SU-DHL-6 (cell line): Measurements from ENCODE around the gene RNF220.

ENCODE experiments used
- H2AFZ ChIP-seq: fragments of 200-600 bp; sonication (generic); 2 replicates; pipeline ENCODE4 v1.6.1; 2014; ENCODE audit warnings: low read depth, mild to moderate bottlenecking, moderate library complexity, mixed read lengths, antibody characterized with exemption, low read length; ENCODE audit not compliant: severe bottlenecking
- H3F3A ChIP-seq: fragments of 200-600 bp; shearing (Covaris generic); 2 replicates; pipeline ENCODE4 v1.6.0; 2016; ENCODE audit warnings: antibody characterized with exemption, mild to moderate bottlenecking; ENCODE audit not compliant: insufficient read depth
- H3K27ac ChIP-seq: fragments of 200-600 bp; sonication (generic); 2 replicates; pipeline ENCODE4 v1.5.1; 2016; ENCODE audit warnings: low read depth, mild to moderate bottlenecking, low read length, moderate library complexity, mixed read lengths
- H3K27me3 ChIP-seq: fragments of 200-600 bp; sonication (generic), shearing (Covaris generic); 2 replicates; pipeline ENCODE4 v1.6.0; 2014; ENCODE audit warnings: mild to moderate bottlenecking, low read length
- H3K36me3 ChIP-seq: fragments of 200-600 bp; sonication (generic); 2 replicates; pipeline ENCODE4 v1.6.1; 2014; ENCODE audit warnings: mild to moderate bottlenecking, low read length, mixed read lengths
- H3K4me2 ChIP-seq: fragments of 300-600, 200-600 bp; shearing (Covaris generic), sonication (generic); 2 replicates; pipeline ENCODE4 v1.6.0; 2014; ENCODE audit warnings: low read length, low read depth, mild to moderate bottlenecking; ENCODE audit not compliant: poor library complexity, severe bottlenecking
- H3K4me3 ChIP-seq: fragments of 200-600 bp; sonication (generic); 2 replicates; pipeline ENCODE4 v1.5.1; 2014; ENCODE audit warnings: antibody characterized with exemption, low read length, mild to moderate bottlenecking, mixed read lengths; ENCODE audit not compliant: insufficient read depth, poor library complexity, severe bottlenecking
- H3K79me2 ChIP-seq: fragments of 200-600 bp; sonication (generic); 2 replicates; pipeline ENCODE4 v1.6.1; 2014; ENCODE audit warnings: mild to moderate bottlenecking, low read length, moderate library complexity; ENCODE audit not compliant: insufficient read depth
- H3K9ac ChIP-seq: fragments of 200-600 bp; sonication (generic); 2 replicates; pipeline ENCODE4 v1.7.0; 2014; ENCODE audit warnings: mild to moderate bottlenecking, low read length
- H3K9me2 ChIP-seq: fragments of 200-600 bp; sonication (generic); replicated peaks from 2 replicates; pipeline ENCODE4 v1.6.1; 2014; ENCODE audit warnings: low read length; ENCODE audit not compliant: insufficient read depth
- H3K9me3 ChIP-seq: fragments of 200-600 bp; sonication (generic); 2 replicates; pipeline ENCODE4 v1.6.1; 2014; ENCODE audit warnings: low read length, mixed read lengths; ENCODE audit not compliant: insufficient read depth
- H4K20me1 ChIP-seq: fragments of 200-600 bp; sonication (generic); 2 replicates; pipeline ENCODE4 v1.6.1; 2014; ENCODE audit warnings: low read depth, mild to moderate bottlenecking, antibody characterized with exemption, low read length, moderate library complexity, mixed read lengths
- CTCF ChIP-seq: fragments of 200-600 bp; sonication (generic); IDR thresholded peaks from one replicate; pipeline ENCODE4 v1.5.1; 2017; ENCODE audit warnings: antibody characterized with exemption, mild to moderate bottlenecking, low read length, moderate library complexity; ENCODE audit not compliant: insufficient read depth, poor library complexity, severe bottlenecking
- EZH2phosphoT487 ChIP-seq: fragments of 200-600 bp; sonication (generic), shearing (Covaris generic); conservative IDR thresholded peaks from 2 replicates; pipeline ENCODE4 v1.6.1; 2018; ENCODE audit warnings: mild to moderate bottlenecking, antibody characterized with exemption, low read length, moderate library complexity, mixed read lengths

The RNF220 gene

GRCh38 chr1:44388551-44388950 is 16.5 kb upstream of the RNF220 start:
- no peaks in the 10 kb centered on the region for H3K79me2 ChIP-seq
- H3K4me3 ChIP-seq: no peak overlapping the region
- no peaks in the 10 kb centered on the region for H3F3A ChIP-seq
- H3K36me3 ChIP-seq: no peaks in the 10 kb centered on the region
- no peaks in the 10 kb centered on the region for H3K9me2 ChIP-seq
- H3K27me3 ChIP-seq: no peaks in the 10 kb centered on the region
- no peaks in the 10 kb centered on the region for H4K20me1 ChIP-seq
- H3K27ac ChIP-seq: no peak overlapping the region
- no peaks in the 10 kb centered on the region for H3K9me3 ChIP-seq
- H2AFZ ChIP-seq: no peak overlapping the region
- TF ChIP-seq CTCF: no peak
- TF ChIP-seq EZH2phosphoT487: no peak
- H3K9ac ChIP-seq: no peak overlapping the region
- no peak overlapping the region for H3K4me2 ChIP-seq

GRCh38 chr1:44389437-44389836 is 15.6 kb upstream of the RNF220 start:
- Histone ChIP-seq H3K9me2 (no peaks in the 10 kb centered on the region), H3F3A (no peaks in the 10 kb centered on the region), H4K20me1 (no peaks in the 10 kb centered on the region), H3K4me3 (no peak overlapping the region), H3K9me3 (no peaks in the 10 kb centered on the region), H3K27me3 (no peaks in the 10 kb centered on the region), H3K79me2 (no peaks in the 10 kb centered on the region), H3K36me3 (no peaks in the 10 kb centered on the region), H3K4me2 (no peak overlapping the region), H3K9ac (no peak overlapping the region), H3K27ac (no peak overlapping the region), H2AFZ (no peak overlapping the region)
- TF ChIP-seq EZH2phosphoT487 (no peak), CTCF (no peak)

- TF ChIP-seq EZH2phosphoT487 (no peak), CTCF (no peak)
- Histone ChIP-seq H3K27me3 (0 out of 2 replicates have a peak, but pooled peaks cover 2% of the 10 kb centered on the region), H3K27ac (no peak overlapping the region), H3K9ac (no peak overlapping the region), H3F3A (no peaks in the 10 kb centered on the region), H3K4me3 (no peak overlapping the region), H4K20me1 (no peaks in the 10 kb centered on the region), H3K79me2 (no peaks in the 10 kb centered on the region), H3K4me2 (no peak overlapping the region), H3K36me3 (no peaks in the 10 kb centered on the region), H3K9me3 (no peaks in the 10 kb centered on the region), H2AFZ (no peak overlapping the region), H3K9me2 (no peaks in the 10 kb centered on the region)
These were observed 14.8 kb upstream of the RNF220 start for GRCh38 chr1:44390277-44390676.
